K562 (cell line): ENCODE measurements around the gene VARS1. TPM values are rescaled to one million over a fixed set of nuclear protein-coding genes. Genes with fewer than 3 reads are reported as not detected.

Experiments used
- CBX3 ChIP-seq, 2 experiments: IDR thresholded peaks; 1 replicate in 1 of 2; 2 replicates in 1 of 2; pipeline ENCODE4 v1.6.1; 2012; ENCODE audit warnings: inconsistent platforms in 2 of 2, low read length in 2 of 2, borderline replicate concordance in 1 of 2, control low read depth in 1 of 2
- FIP1L1 ChIP-seq: fragments of 200-400 bp; formaldehyde crosslinking; IDR thresholded peaks from 2 replicates; pipeline ENCODE4 v1.6.1; 2018; ENCODE audit warnings: mild to moderate bottlenecking, low read depth, low read length; ENCODE audit not compliant: poor library complexity, severe bottlenecking
- FOSL1 ChIP-seq: fragments of 200-800 bp; sonication (Bioruptor generic); conservative IDR thresholded peaks from 2 replicates; pipeline ENCODE4 v1.6.1; 2016; ENCODE audit warnings: missing genetic modification characterization, missing compliant biosample characterization
- HIVEP1 ChIP-seq: fragments of 250-450 bp; sonication (Bioruptor Pico); IDR thresholded peaks from 2 replicates; pipeline ENCODE4 v1.4.0; 2020; ENCODE audit warnings: mild to moderate bottlenecking
- MBD2 ChIP-seq: sonication (generic); IDR thresholded peaks from 2 replicates; pipeline ENCODE4 v1.6.1; 2016; ENCODE audit warnings: low read depth, borderline replicate concordance
- MEF2A ChIP-seq: IDR thresholded peaks from 2 replicates; pipeline ENCODE4 v1.6.1; 2011; ENCODE audit warnings: low read depth, mild to moderate bottlenecking, low read length, moderate library complexity; ENCODE audit not compliant: control insufficient read depth
- MGA ChIP-seq: fragments of 450-650 bp; IDR thresholded peaks from 2 replicates; pipeline ENCODE4 v1.6.1; 2016; ENCODE audit warnings: mild to moderate bottlenecking, moderate library complexity
- SMARCA4 ChIP-seq: fragments of 450-650 bp; IDR thresholded peaks from 2 replicates; pipeline ENCODE4 v1.6.1; 2016
- SMC3 ChIP-seq: conservative IDR thresholded peaks from 2 replicates; pipeline ENCODE4 v1.6.1; 2011; ENCODE audit warnings: low read depth, low read length, improper control_type of control experiment; ENCODE audit not compliant: insufficient read depth
- TCF3 ChIP-seq: sonication (generic); formaldehyde crosslinking; IDR thresholded peaks from 2 replicates; pipeline ENCODE4 v1.4.0; 2020; ENCODE audit warnings: mild to moderate bottlenecking, missing genetic modification reagents
- ZNF592 ChIP-seq: fragments of 450-650 bp; IDR thresholded peaks from 2 replicates; pipeline ENCODE4 v1.6.1; 2017; ENCODE audit warnings: antibody characterized with exemption, mild to moderate bottlenecking
- polyA plus RNA-seq, 8 experiments: library from polyadenylated mRNA; depleted of rRNA in 4 of 8; stranded (reverse) in 5 of 8; unstranded in 3 of 8; fragments of >200 nt; fragmentation: Nextera tagmentation in 2 of 8; fragmentation: Illumina TruSeq in 1 of 8; extraction: Ambion mirVana in 2 of 8; extraction: Trizol in 1 of 8; gene quantifications; 2 replicates each; pipeline versions ENCODE4 v1.2.1 to v1.2.3, GENCODE V29; 2011 to 2014; ENCODE audit warnings: inconsistent platforms in 1 of 8, missing spikeins in 1 of 8
- total RNA-seq, 7 experiments: library from RNA; depleted of rRNA in 6 of 7; stranded (reverse); fragments of >200 nt in 6 of 7; fragmentation: Illumina TruSeq in 2 of 7; extraction: Trizol in 2 of 7; gene quantifications; 2 replicates each; pipeline versions ENCODE4 v1.2.1 to v1.2.3, GENCODE V29; 2011 to 2021; ENCODE audit warnings: low replicate concordance in 1 of 7

Gene VARS1
- total and polyA plus RNA-seq, 9 of the 15 experiments (the other 6 are each of a cell fraction or from before 2014, with no cell fraction given): 2.9 to 488 (median 130) TPM

DNA sequence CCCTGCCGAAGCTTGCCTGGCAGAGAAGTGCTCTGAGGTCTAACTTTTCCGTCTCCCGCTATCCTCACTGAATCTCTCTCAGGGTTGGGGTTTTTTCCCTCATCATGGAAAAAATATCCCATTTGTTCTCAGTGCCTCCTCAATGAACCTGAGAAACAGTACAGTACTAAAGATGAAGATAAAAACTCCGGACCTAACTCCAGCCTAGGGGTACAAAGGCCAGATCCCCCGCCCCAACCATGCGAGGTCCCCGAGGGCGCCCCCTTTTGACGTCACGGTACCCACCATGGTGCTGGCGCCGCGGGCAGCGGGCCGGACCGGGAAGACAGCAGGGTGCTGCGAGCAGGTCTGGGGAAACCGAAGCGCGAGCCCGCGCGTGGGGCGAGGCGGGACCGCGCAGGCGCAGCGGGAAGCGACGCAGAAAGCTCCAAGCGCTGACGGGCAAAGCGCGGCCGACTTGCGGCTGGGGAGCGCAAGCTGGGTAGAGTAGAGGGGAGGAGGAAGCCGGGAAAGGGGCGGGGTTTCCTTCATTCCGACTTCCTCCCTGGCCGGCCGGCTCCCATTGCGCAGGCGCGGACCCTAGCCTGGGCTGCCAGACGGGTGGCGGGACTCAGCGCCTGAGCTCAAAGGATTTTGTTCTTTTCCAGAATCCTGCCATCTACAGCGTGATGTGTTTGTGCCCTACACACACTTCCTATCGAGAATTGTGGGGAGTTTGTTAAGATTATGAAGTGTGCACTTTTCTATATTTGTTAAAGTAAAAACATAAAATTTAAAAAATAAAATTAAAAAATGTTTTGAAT lies 11.1 kb upstream of the VARS1 start, which contains the start of gene LSM2 (continued):
- TF ChIP-seq ZNF592 (no peak), FIP1L1 (peak; percentile 89), SMARCA4 (peak; percentile 25; the same call in 1 of the 2 replicates), MGA (no peak), HIVEP1 (CRISPR knock-in tag) (no peak), CBX3 (IDR thresholded peaks at IDR 0.05; ENCODE audit: borderline replicate concordance in 1 of 2, low read length in 2 of 2) (peak in 1 of 2 experiments; percentile 67; a peak in 2 of 3 replicates), SMC3 (no peak), MEF2A (no peak), TCF3 (peak; percentile 41), MBD2 (peak; percentile 27; the same call in 1 of the 2 replicates), FOSL1 (tag) (peak; percentile 61; the same call in 1 of the 2 replicates)
